ENCODE measurements around the gene SLC22A12. TPM values are rescaled to one million over a fixed set of nuclear protein-coding genes. Genes with fewer than 3 reads are reported as not detected.

Gene SLC22A12
- total RNA-seq: not detected in 2 replicates

DNA sequence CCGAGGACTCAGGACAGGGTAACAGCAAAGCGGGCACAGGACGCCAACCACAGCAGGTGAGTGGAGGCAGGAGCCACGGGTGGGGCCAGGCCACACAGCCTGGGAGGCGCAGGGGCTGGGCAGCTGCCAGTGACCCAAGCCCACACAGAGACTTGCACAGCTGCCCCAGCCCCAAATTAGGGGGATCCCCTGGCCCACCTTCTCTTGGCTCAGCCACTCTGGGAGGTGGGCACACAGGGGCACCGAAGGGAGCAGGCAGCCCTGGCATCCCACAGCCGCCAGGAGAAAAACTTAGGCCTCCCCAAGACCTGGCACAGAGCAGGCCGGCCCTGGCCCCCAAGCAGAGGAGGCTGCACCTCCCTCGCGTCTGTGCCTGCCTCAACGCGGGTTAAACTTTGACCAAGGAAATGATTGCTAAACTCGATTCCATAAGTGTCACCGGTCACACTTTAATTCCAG lies at the start of gene SLC22A12:
Gene SLC22A12, plus strand, starts transcription at position 458 of the 459 bp plus-strand sequence. CDS start 337 bp downstream, outside the sequence.

Other genes with a start within 250 kb of the SLC22A12 start
- 44.4 and 52.3 TPM in 2 replicates for gene RPS6KA4, start 232.1 kb upstream of the SLC22A12 start, total RNA-seq
- not detected in 2 replicates for gene SLC22A11, start 35.3 kb upstream of the SLC22A12 start, total RNA-seq
- gene NRXN2, start 132.0 kb downstream of the SLC22A12 start, total RNA-seq: not detected in 2 replicates
- gene RASGRP2, start 152.9 kb downstream of the SLC22A12 start, total RNA-seq: 0.98 and 1.1 TPM in 2 replicates
- gene PYGM, start 168.8 kb downstream of the SLC22A12 start, total RNA-seq: 0.19 and 0.33 TPM in 2 replicates
- 143 and 146 TPM in 2 replicates for gene SF1, start 187.3 kb downstream of the SLC22A12 start, total RNA-seq
- 43.7 and 66.3 TPM in 2 replicates for gene MAP4K2, start 212.0 kb downstream of the SLC22A12 start, total RNA-seq
- 21.7 and 26.5 TPM in 2 replicates for gene MEN1, start 219.3 kb downstream of the SLC22A12 start, total RNA-seq